Measurements from ENCODE around the gene CBFA2T3.

The CBFA2T3 gene

DNA sequence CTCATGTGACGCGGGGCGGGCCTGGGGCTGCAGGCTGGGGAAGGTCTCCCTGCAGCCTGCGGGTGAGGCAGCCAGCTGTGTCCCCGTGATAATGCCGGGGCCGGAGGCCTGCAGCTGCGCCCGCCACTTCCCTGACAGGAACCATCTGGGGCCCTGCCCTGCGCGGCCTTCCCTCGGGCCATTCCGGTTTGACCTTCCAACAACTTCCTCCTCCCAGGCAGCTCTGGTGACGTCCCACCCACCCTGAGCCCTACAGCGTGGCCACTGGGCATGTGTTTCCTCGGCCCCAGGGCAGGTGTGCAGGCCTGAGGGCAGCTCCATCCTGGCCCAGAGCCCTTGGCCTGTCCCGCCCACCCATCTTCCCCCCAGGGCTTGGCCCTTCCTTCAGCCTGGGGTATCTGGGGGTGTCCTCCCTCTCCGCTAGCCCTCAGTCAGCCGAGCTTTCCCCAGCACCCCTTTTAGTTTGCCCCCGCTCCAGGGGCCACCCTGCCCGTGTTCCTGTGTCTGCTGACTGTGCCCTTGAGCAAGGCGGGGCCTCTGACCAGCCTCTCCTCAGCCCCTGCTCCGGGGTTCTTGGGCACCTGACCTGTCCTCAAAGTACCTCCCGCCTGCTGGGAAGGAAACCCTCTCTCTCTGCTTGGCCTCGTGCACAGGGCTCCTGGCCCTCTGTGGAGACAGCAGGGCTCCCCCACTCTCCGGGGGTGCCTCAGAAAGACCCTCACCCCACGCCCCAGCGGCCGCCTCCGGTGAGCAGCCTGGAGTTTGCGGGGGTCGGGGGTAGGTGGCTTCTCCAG, at the start of gene CBFA2T3:
TSS of gene CBFA2T3 (minus strand) at position 190 of the 794 bp plus-strand sequence. CDS start 400 bp downstream, outside the sequence.
- peak; percentile 61 for DNase-seq
- no peaks in the 10 kb centered on the region for H3K9me3 Mint-ChIP-seq
- peaks cover 5% of the 10 kb centered on the region for H3K27me3 Mint-ChIP-seq (ENCODE audit: low read depth, poor library complexity)
- no peak for TF ChIP-seq CTCF (IDR thresholded peaks at IDR 0.05)
- H3K4me1 Mint-ChIP-seq, result peaks cover 35% of the 10 kb centered on the region
- H3K4me3 Mint-ChIP-seq, result no peak within 1 kb of the TSS
- H3K27ac Mint-ChIP-seq, result no peak within 1 kb of the TSS
- no peaks in the 10 kb centered on the region for H3K36me3 Mint-ChIP-seq (ENCODE audit: low read depth)

GRCh38 chr16:89026121-89026612, 49.2 kb upstream of the CBFA2T3 start:
- no peaks in the 10 kb centered on the region for H3K4me1 Mint-ChIP-seq
- peaks cover 16% of the 10 kb centered on the region for H3K9me3 Mint-ChIP-seq
- DNase-seq, result no peak
- H3K4me3 Mint-ChIP-seq, result no peak overlapping the region
- TF ChIP-seq CTCF (IDR thresholded peaks at IDR 0.05), result no peak
- no peak overlapping the region for H3K27ac Mint-ChIP-seq
- H3K27me3 Mint-ChIP-seq (ENCODE audit: low read depth, poor library complexity), result peaks cover 35% of the 10 kb centered on the region
- no peaks in the 10 kb centered on the region for H3K36me3 Mint-ChIP-seq (ENCODE audit: low read depth)

DNA sequence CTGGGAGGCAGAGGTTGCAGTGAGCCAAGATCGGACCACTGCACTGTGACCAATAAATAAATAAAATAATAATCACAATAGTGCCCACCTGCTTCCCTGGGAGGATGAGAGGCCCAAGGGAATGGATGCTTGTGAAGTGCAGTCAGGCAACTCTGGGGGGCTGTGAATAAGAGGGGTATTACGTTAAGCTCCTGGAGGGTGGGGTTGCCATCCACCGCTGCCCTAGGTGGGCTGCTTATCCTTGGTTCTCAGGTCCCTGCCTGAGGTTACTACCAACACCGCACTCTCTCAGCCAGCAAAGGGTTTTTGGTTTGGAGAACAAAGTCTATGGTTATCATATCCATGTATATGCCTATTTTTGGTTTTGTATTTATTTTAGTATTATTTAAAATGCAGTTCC, 48.6 kb upstream of the CBFA2T3 start:
- peaks cover 35% of the 10 kb centered on the region for H3K27me3 Mint-ChIP-seq (ENCODE audit: low read depth, poor library complexity)
- no peaks in the 10 kb centered on the region for H3K4me1 Mint-ChIP-seq
- no peak for DNase-seq
- no peak for TF ChIP-seq CTCF (IDR thresholded peaks at IDR 0.05)
- no peak overlapping the region for H3K4me3 Mint-ChIP-seq
- no peaks in the 10 kb centered on the region for H3K36me3 Mint-ChIP-seq (ENCODE audit: low read depth)
- peaks cover 13% of the 10 kb centered on the region for H3K9me3 Mint-ChIP-seq
- H3K27ac Mint-ChIP-seq, result no peak overlapping the region

- Mint-ChIP-seq H3K27ac (no peak overlapping the region), H3K4me1 (no peaks in the 10 kb centered on the region), H3K36me3 (ENCODE audit: low read depth) (no peaks in the 10 kb centered on the region), H3K9me3 (peaks cover 13% of the 10 kb centered on the region), H3K4me3 (no peak overlapping the region), H3K27me3 (ENCODE audit: low read depth, poor library complexity) (peaks cover 41% of the 10 kb centered on the region)
- no peak for TF ChIP-seq CTCF (IDR thresholded peaks at IDR 0.05)
- no peak for DNase-seq
These were observed 47.6 kb upstream of the CBFA2T3 start for GRCh38 chr16:89024546-89025060.

DNA sequence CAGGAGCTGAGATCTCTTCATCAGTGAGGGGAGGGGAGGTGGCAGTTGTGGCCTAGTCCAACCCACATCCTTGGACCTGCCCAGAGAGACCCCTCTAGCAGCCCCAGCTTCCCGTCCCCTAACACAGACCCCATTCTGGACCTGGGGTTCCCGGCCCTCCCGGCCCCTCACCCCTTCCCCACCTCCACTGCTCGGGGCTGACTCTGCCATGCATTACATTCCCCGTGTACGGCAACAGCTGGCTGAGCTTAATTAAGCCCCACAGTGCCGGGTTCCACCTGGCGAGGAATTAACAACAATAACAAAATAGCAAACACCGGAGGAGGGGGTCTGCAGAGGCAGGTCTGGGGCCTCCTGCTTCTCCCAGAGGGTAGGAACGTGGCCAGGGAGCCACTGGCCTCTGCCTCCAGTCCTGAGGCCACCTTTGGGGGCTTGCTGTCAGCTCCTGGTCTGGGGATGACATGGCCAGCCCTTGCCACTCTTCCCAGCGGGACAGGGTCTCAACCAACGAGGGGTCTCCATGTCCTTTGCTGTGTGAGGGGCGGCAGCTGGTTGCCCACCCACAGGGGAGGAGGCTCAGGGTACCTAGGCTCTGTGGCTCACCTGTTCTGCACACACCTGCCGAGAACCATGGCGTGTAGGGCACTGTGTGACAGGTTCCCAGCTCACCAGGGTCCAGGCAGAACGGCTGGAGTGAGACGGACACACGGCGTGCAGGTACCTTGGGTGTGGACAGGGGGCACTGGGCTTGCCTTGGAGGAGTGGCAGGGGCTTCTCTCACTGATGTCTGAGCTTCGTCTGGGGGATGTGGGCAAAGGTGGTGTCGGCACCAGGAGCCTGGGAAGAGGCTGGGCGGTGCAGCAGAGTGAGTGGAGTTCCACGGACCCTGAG, 46.9 kb upstream of the CBFA2T3 start:
- no peaks in the 10 kb centered on the region for H3K36me3 Mint-ChIP-seq (ENCODE audit: low read depth)
- no peak overlapping the region for H3K4me3 Mint-ChIP-seq
- DNase-seq, result peak; percentile 2
- no peak overlapping the region for H3K27ac Mint-ChIP-seq
- no peaks in the 10 kb centered on the region for H3K4me1 Mint-ChIP-seq
- no peak for TF ChIP-seq CTCF (IDR thresholded peaks at IDR 0.05)
- peaks cover 41% of the 10 kb centered on the region for H3K27me3 Mint-ChIP-seq (ENCODE audit: low read depth, poor library complexity)
- peaks cover 13% of the 10 kb centered on the region for H3K9me3 Mint-ChIP-seq

Data from nephron progenitor cell (in vitro differentiated cells).